Stimulated activated CD4-positive, alpha-beta T cell treated with anti-CD3 and anti-CD28 coated beads, Interleukin-2, amount 100 ng/mL, for 24 hours (primary cell): Measurements from ENCODE around the gene TRPM8.

Source experiments
- DNase-seq, 2 donors: peaks; one replicate each; pipeline ENCODE4 v3.0.0-alpha.2; 2020

Gene TRPM8

DNA sequence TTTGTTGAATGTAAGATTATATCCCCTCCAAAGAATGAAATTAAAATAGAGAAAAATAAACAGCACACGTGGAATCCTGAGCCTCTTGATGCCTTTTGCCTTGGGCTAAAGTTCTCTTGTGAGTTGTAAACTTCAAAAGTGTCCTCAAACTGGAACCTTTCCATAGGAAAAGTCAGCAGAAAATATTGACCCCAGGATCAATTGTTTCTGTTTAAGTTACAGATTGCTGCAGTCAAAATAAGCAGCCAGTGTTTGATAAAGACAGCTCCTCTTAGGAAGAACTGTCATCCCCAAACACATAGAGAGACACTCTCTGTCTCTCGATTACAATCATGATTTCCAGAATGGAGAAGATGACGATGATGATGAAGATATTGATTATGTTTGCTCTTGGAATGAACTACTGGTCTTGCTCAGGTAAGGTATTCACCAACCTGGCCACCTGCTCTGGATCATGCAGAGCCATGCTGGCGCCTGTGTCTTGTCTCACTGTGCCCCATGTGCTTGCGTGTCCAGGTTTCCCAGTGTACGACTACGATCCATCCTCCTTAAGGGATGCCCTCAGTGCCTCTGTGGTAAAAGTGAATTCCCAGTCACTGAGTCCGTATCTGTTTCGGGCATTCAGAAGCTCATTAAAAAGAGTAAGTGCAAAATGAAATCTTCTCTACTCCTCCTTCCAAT lies 133.4 kb downstream of the TRPM8 start, which contains the start of gene SPP2:
Gene SPP2 (plus strand): TSS at position 248 of the 681 bp plus-strand sequence. CDS start 85 bp downstream, at position 333.
- DNase-seq = no peak

DNA sequence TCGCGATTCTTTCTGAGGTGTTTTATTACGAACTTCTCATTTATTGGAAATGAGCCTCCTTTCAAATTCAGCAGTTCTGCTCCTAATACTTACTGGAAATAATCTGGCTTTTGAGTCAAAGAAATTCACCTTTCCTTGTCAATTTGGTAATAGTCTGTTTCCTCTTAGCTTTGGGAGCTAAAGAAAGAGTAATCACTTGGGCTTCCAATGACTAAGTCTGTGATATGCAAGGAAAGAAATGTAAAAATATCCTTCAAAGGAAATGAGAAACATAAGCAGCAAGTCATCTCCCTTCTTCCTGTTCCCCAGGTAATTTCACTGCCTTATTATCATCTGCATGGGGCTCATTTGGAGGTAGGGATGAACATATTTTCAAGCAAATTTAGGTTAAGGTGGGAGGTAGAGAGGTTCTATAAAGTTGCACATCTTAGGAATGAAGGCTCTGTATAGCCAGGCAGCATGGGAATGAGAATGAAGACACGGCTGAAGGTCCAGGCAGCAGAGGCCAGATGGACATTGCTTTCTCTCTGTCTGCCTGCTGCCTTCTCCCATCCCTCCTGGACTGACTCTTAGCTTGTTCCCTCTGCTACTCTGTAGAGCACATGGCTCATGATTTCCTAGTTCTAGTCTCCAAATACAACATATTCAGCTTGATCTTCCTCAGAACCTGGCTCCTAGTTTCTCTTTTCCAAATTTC lies 134.3 kb downstream of the TRPM8 start:
- no peak for DNase-seq

- DNase-seq = no peak
Observed at GRCh38 chr2:234058881-234059280, 141.7 kb downstream of the TRPM8 start.

GRCh38 chr2:234060236-234060635 lies 143.1 kb downstream of the TRPM8 start:
- no peak for DNase-seq

DNA sequence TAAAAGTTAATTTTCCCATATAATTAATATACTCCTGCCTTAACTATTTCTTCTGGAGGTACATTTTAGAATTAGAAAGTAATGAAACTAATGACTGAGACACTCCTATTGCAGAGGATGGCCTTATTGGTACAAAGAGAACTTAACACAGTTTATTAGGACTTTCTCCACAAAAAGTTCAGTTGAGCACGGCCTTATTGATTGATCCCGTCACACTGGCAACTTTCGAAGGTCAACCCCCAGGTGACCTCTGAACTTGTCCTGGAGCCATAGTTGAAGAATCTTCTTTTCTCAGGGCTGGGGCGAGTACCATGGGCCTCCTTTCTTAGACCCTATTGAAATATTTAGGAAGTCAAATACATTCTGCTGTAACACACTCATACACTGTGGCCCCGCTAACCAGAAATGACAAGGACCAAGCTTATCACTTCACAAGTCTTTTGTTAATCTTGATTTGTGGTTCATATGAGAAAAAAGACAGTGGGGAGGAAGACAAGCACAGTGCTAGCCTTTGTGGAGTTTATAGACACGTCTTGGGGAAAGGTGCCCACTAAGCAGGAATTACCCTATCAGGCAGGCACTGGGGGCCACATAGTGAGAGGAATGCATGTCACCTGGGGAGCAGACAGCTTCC lies 144.6 kb downstream of the TRPM8 start:
- DNase-seq = no peak

DNA sequence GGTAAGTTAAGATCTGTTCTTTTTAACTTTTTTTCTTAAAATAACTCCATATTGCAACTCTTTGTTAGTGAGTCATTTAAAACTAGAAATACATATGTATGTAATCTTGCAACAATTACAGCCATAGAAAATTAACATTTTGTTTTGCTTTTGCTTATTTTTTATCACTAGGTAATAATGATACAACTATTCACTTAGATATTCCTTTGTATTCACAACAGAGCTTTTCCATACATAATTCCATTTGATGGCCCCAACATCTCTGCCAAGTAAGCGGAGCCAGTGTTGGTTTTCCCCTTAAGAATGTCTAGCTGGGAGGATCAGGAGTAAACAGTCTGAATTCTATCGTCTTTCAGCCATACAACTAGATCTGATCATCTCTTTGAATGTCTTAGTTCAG lies 149.4 kb downstream of the TRPM8 start:
- DNase-seq = no peak
